Endometrium (tissue), 2 donors: ENCODE results near the gene MIGA1.
"Not testable (repeated sequence)": the region's sequence is repeated elsewhere in the genome, so short reads cannot be mapped to it uniquely, and the experiment has no call there.

Experiments
- FAIRE-seq: peaks from 2 replicates; lab custom pipeline; 2012; peaks lifted over from hg19 to GRCh38; lab: Jason Lieb, UNC
- donor health status: control.
- donor health status: control.

MIGA1 gene

DNA sequence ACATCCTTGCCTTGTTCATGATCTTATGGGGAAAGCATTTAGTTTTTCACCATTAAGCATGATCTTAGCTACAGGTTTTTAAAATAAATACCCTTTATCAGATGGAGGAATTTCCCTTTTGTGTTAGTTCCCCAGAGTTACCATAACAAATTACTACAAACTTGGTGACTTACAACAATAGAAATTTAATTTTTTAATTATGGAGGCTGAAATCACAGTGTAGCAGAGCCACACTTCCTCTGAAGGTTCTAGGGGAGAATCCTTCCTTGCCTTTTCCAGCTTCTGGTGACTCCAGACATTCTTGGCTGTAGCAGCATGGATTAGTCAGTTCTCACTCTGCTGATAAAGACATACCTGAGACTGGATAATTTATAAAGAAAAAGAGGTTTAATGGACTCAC lies 18.5 kb downstream of the MIGA1 start:
- no peak for FAIRE-seq

GRCh38 chr1:77802026-77802425 lies 22.6 kb downstream of the MIGA1 start:
- FAIRE-seq, result no peak

DNA sequence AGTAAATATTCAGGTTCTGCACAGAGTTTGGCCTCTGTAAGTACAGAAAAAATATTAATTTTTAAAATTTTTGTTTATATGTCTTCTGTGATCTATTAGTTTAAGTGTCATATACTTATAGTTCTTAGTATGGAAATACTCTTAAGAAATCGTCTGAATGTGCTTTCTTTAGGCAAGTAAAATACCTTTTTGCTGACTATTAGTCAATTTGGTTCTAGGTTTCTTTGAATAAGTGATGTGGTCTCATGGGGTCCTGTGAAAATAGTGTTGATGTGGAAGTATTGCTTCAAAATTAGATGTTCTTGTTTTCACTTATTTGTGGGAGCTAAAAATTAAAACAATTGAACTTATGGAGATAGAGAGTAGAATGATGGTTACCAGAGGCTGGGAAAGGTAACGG lies 23.9 kb downstream of the MIGA1 start:
- FAIRE-seq, result no peak

- peak; percentile 95 for FAIRE-seq
Observed at GRCh38 chr1:77809787-77810462, 30.5 kb downstream of the MIGA1 start.

DNA sequence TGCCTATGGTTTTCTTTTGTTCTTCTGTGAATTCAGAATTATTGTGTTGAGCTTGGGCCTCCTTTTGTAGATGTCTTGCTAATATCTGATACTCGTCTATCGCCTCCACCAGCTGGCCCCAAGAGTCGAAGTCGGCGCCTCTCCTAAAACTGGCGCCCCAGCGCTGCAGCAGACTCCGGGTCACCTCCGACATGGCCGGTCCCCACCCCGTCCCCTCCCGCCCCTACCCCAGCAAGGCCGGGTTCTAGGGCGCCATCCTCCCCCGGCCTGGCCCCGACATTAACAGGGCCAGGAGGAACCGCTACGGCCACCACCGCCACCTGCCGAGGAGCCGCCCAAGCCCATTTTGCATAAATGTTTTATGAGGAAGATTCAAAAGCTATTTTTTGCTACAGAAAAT lies 32.1 kb downstream of the MIGA1 start:
- not testable (repeated sequence) for FAIRE-seq

DNA sequence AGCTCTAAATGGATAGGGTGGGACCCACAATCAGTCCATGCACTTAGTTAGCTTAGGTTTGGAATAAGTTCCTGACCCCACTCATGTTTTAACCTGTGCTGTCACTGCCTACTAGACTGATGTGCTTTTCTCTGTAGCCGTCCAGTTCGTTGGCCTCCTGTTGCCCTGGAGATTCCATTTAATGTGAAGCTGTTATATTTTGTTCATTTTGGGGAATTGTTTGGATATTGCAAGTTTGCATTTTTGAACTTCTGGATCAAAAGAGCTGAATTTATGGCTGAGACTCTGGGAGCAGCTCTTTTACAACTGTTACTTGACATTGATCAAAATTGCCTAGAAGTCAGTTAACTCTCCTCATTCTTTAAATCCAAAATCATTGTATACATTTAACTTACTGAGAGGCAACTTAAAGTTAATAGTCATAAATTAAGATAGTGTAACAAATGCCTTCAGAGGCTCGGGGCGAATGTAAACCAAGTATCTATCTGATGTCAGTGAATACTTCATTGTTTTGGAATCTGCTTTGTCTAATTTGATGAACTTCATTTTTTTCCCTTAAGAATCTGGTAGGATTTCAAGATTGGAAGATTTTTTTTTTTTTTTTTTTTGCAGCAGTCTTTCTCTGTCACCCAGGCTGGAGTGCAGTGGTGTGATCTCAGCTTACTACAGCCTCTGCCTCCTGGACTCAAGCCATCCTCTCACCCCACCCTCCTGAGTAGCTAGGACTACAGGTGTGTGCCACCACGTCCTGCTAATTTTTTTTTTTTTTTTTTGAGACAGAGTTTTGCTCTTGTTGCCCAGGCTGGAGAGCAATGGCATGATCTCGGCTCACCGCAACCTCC lies 38.1 kb downstream of the MIGA1 start:
- FAIRE-seq, result no peak

- FAIRE-seq, result no peak
Observed at GRCh38 chr1:77820121-77820520, 40.7 kb downstream of the MIGA1 start.

DNA sequence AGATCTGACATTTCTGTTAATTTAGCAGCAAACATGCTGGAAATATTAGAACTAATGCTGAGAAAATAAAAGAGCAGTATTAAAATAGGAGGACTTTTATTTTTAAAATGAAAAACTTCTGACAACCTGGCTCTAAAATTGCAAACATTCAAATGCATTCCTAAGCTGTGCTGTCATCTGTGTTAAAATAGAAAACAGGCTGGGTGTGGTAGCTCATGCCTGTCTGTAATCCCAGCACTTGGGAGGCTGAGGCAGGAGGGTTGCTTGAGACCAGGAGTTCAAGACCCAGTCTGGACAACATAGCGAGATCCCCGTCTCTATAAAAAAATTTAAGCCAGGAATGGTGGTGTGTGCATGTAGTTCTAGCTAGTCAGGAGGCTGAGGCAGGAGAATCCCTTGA lies 44.6 kb downstream of the MIGA1 start:
- FAIRE-seq, result no peak

- FAIRE-seq, result no peak
Observed at GRCh38 chr1:77824694-77825093, 45.2 kb downstream of the MIGA1 start.

- no peak for FAIRE-seq
Observed at GRCh38 chr1:77825131-77825709, 45.8 kb downstream of the MIGA1 start.

GRCh38 chr1:77826851-77827250 lies 47.4 kb downstream of the MIGA1 start:
- FAIRE-seq, result not testable (repeated sequence)

- FAIRE-seq, result no peak
Observed at GRCh38 chr1:77828098-77828497, 48.6 kb downstream of the MIGA1 start.

GRCh38 chr1:77829851-77830250 lies 50.4 kb downstream of the MIGA1 start:
- no peak for FAIRE-seq

DNA sequence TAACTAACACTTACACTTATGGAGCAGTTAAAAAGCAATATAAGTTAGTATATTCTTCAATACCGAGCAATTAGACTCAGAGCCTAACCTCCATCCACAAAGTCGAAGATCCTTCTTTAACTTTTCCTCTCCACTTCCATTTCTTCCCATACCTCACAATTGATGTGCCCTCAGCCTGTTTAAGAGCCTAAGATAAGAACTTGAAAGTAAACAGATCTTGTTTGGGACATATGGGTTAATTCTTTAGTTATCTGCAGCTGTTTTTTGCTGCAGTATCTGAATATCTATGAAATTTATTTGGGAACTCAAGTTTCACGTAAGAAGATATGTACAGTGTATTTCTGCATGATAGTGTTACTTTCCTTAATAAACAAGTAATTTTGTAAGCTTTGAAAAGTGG lies 51.5 kb downstream of the MIGA1 start:
- FAIRE-seq, result no peak

- FAIRE-seq, result no peak
Observed at GRCh38 chr1:77831566-77831965, 52.1 kb downstream of the MIGA1 start.

GRCh38 chr1:77831976-77832711 lies 52.7 kb downstream of the MIGA1 start:
- no peak for FAIRE-seq

DNA sequence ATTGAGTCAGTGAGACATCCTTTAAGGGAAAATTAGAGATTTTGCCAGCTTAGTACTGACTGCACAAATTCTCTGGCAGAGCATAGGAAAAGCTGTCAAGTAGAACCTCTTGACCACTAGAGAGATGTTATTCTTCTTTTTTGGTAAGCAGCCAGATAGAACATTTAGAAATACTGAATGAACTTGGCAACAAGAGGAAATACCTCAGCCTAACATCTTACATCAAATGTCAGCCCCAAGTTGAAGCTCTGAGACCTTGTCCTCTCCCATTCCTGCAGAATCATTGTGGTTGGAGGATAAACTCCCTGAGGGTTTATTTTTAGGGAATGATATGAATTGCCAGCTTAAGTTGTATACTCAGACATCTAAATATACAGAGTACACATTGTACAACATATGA lies 53.5 kb downstream of the MIGA1 start:
- no peak for FAIRE-seq

DNA sequence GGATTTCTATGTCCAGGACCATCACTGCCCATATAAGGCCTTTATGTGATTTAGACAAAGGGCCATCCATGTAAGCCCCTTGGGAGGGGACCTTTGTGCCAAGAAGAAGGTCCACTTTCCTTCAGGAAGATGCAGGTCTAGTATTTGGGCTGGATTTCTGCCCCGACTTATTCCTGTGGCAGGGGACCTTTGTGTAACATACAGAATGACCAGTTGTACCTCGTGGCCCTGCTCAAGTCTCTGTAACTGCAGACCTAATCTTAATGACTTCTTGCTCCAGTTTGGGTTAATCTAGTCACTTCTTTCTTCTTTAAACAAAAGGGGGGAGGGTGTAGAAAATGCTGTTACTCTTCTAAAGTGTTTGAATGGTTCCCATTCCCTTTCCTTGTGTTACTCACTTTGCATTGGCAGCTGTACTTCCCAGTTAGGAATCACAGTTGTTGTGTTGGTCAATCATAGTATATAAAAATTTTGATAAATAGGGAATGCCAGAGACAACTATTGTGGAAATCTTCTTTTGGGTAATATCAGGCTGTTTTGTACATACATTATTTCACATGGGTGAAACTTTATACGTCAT lies 54.2 kb downstream of the MIGA1 start:
- no peak for FAIRE-seq

- no peak for FAIRE-seq
Observed at GRCh38 chr1:77834771-77835334, 55.4 kb downstream of the MIGA1 start.

- FAIRE-seq, result no peak
Observed at GRCh38 chr1:77841574-77841973, 62.1 kb downstream of the MIGA1 start.

GRCh38 chr1:77845951-77846350 lies 66.5 kb downstream of the MIGA1 start:
- no peak for FAIRE-seq

GRCh38 chr1:77846966-77847365 lies 67.5 kb downstream of the MIGA1 start:
- FAIRE-seq, result no peak
